HG02852 (cell line): ENCODE data around the gene RND1.
"Not testable (repeated sequence)": the region's sequence is repeated elsewhere in the genome, so short reads cannot be mapped to it uniquely, and the experiment has no call there.

Source experiments
- ATAC-seq: cut with Tn5 transposase; IDR thresholded peaks from one replicate; pipeline ENCODE4 v1.9.1; 2021; ENCODE audit warnings: mild to moderate bottlenecking, moderate library complexity; ENCODE audit not compliant: unreplicated experiment

RND1 gene

GRCh38 chr12:48869191-48869590 lies 3.5 kb upstream of the RND1 start:
- ATAC-seq = no peak

GRCh38 chr12:48868451-48868850 lies 2.8 kb upstream of the RND1 start:
- no peak for ATAC-seq

DNA sequence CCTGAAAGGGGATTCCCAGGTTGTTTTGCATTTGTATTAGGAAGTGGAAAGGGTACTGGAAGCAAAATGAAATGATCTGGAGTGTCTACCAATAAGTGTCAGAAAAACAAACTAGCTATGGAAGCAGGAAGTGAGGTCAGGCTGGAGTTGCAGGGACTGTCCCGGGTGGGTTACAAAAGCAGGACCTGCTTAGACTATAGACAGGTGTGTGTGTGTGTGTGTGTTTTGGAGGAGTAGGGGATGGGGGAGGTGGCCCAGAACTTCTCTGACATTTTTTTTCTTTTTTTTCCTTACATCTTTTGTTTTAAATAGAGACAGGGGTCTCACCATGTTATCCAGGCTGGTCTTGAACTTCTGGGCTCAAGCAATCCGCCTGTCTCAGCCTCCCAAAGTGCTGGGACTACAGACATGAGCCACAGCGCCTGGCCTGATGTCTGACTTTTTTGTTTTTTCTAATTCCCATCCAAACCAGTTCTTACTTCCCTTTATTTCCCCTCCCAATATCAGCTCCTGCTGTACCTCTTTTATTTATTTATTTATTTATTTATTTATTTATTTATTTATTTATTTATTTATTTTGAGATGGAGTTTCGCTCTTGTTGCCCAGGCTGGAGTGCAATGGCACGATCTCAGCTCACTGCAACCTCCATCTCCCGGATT lies 512 bp upstream of the RND1 start:
- no peak for ATAC-seq

DNA sequence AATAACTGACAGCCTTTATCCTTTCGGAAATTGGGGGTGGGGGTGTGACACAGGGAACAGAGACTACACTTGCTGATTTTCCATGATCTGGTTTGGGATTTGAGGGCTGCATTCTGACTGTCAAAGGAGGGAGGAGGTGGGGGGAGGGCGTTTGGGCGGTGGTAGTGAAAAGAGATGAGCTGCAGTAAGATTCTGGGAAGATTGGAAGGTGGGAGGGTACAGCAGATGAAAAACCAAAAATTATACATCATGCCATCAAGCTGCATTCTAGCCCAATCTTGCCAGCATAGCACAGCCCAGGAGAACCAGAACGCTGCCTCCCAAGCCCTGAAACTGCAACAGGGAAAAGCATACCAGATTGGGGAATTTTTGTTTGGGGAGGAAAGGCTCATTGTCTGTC lies 2.4 kb downstream of the RND1 start:
- ATAC-seq = no peak

DNA sequence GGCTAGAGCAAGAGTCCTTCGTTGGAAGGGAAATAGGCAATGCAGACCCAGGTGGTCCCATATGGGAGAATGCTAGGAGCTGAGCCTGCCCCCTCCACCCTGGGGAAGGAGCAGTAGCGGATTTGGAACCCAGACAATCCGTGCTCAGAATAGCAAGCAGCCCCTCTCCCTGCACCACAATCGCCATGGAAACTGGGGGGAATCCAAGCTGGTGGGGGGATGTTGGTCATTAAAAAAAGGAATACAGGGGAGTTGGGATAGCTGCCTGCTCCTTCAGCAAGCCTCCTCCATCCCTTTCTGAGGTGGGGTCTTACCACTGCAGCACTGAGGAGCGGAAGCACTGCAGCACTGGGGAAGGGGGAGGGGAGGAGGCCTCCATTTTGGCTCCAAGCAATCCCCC lies 2.9 kb downstream of the RND1 start:
- ATAC-seq = no peak

DNA sequence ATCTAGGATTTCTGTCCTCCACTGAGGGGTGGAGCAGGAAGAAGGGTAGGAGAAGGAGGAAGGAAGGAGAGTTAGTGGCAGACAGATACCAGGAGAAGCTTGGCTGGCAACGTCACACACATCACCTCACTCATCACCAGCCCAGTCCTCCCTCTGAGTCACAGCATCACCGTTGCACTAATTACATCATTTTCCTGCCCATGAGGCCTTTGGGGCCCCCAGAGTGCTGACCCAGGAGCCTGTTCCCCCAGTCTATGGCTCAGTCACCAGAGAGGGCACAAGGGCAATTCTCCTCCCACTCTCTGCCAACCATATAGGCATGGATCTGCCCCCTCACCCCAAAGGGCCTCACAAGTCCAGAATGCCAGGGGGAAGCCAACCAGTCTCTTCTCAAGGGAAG lies 4.6 kb downstream of the RND1 start:
- no peak for ATAC-seq

DNA sequence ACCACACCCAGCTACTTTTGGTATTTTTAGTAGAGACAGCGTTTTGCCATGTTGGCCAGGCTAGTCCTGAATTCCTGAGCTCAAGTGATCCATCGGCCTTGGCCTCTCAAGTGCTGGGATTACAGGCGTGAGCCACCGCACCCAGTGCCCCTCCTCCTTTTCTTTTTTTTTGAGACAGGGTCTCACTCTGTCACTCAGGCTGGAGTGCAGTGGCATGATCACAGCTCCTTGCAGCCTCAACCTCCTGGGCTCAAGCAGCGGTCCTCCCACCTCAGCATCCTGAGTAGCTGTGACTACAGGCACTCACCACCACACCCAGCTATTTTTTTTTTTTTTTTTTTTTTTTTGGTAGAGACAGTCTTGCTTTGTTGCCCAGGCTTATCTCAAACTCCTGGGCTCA lies 5.4 kb downstream of the RND1 start:
- ATAC-seq = not testable (repeated sequence)

GRCh38 chr12:48859607-48860006 lies 6.1 kb downstream of the RND1 start:
- no peak for ATAC-seq

- no peak for ATAC-seq
Observed at GRCh38 chr12:48858043-48858442, 7.6 kb downstream of the RND1 start.

DNA sequence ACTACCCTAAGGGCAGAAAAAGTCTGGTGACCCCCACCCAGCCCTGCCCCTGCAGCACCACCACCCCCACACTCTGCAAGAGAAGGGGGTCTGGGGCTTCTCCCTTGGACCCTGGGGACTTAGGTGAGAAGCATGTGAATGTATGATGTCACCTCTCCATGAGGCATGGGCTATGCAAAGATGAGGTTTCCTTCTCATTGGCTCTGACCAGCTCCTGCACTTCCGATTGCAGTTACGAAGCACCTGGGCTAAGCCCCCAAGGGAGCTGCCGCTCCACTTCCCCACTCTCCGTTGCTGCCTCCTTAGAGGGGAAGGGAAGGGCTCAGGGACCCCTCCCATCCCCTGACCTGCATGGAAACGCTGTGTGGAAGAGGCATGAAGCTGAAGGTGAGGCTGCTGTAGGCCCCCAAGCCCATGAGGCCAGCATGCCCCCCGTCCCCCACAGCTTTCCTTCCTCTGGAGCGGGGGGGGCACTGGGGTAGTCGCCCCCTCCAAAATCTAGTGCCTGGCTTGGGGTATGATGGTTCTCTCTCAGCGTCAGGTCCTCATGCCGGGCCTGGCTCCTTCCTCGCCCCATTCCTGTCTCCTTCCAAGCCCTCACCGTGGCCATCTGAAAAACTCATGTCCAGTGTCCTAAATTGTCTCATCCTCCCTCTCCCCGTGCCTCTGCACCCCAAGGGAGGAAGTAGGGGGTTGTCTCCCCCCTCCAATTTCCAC lies 8.2 kb downstream of the RND1 start:
- no peak for ATAC-seq

GRCh38 chr12:48856379-48856778 lies 9.3 kb downstream of the RND1 start:
- no peak for ATAC-seq

DNA sequence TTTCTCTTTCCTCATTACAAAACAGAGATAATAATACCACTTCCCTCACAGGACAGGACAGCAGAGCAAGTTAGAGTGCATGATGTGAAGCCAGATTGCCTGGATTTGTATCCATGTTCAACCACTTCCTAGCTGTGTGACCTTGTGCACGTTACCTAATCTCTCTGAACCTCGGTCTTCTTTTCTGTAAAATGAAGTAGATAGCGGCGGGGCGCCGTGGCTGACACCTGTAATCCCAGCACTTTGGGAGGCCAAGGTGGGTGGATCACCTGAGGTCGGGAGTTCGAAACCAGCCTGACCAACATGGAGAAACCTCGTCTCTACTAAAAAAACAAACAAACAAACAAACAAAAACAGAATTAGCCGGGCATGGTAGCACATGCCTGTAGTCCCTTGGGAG lies 10.7 kb downstream of the RND1 start:
- not testable (repeated sequence) for ATAC-seq

DNA sequence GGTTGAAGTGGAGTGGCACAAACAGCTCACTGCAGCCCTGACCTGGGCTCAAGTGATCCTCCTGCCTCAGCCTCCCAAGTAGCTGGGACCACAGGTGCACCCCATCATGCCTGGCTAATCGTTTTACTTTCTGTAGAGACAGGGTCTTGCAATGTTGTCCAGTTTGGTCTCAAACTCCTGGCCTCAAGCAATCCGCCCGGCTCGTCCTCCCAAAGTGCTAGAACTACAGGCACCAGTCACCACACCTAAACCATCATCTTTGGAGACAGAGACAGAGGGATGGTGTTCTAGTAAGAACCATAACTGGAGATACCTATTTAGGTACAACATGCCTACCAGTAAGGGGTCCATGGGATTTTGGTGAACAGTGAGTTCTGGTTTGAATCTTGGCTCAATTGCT lies 11.2 kb downstream of the RND1 start:
- no peak for ATAC-seq

- no peak for ATAC-seq
Observed at GRCh38 chr12:48852734-48853688, 12.7 kb downstream of the RND1 start.

DNA sequence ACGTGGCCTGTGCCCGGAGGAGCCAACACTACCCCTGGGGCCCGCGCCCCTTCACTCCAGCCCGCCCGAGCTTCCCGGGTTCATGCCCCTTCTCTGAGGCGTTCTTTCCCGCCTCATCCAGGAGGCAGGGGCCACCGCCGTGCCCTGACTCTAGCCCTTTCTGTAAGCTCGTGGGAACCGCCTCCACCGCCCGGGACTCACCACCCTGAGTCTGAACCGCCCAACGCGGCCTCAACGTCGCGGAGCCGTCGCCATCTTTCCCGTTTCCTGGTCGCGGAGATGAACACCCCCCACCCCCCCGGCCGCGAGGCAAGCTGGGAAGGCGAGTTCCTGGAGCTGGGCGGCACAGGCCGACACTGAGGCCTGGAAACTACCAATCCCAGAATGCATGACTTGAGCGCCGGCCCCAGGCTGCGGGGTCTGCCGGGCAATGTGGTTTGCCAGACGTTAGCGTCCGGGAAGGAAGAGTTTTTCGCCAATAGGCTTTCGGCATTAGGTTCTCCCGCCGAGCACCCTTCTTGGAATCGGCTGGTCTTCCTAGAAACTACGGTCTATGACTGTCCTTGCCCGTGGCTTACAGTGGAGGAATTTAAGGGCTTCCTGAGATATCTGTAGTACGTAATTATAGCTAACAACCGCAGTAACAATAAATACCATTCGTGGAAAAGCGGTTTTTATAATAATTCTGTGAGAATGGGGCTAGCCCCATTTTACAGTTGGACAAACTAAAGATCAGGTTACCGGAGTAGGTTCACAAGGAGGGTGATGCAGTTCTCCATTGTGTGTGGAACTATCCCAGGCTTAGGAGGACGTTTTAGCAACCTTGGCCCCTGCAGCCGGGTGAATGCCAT lies 13.6 kb downstream of the RND1 start, which contains the start of gene DDX23:
DDX23 (minus strand) TSS at position 281 of the 851 bp plus-strand sequence. CDS start 6,381 bp downstream, outside the sequence.
- ATAC-seq = peak; percentile 94

GRCh38 chr12:48842021-48842420 lies 23.6 kb downstream of the RND1 start:
- not testable (repeated sequence) for ATAC-seq

DNA sequence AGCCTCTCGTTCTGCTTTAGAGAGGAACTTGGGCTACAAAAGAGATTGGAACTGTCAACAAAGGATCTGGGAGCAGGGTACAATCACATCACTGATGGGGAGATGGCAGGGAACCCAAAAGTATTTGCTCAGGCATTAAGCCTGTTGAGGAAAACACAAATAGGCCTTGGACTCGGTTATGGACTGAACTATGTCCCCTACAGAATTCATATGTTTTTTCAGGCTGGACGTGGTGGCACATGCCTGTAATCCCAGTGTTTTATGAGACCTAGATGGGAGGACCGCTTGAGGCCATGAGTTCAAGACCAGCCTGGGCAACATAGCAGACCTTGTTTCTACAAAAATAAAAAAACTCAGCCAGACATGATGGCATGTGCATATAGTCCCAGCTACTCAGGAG lies 27.6 kb downstream of the RND1 start:
- no peak for ATAC-seq

DNA sequence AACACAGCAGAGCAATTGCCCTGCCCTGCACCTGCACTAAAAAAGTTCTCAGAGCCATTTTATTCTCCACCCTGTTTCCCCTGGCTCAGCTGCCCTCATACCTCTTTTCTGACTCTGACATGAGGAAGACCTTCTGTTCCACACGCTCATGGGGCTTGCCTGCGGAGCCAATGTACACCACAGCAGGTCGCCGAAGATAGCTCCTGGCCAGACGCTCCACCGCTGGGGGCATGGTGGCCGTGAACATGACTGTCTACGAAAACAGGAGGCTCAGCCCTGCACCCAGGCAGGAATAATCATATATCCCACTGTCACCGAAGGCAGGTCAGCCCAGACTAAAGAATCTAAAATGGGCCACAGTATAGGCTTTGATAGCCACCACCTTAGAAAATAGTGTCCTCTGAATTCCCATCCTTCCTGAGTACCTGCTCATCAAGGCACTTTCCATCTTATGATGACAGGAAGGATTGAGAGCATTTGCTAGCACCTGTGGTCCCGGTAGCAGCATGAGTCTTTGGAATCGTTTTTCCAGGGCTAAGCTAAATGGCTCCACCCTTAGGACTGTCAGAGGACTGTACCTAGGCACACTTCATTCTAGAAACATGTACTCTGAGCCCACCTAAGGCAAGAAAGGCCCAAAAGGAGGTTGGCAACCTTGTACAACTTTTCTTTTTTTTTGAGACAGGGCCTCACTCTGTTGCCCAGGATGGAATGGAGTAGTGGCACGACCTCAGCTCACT lies 33.2 kb downstream of the RND1 start:
- no peak for ATAC-seq

GRCh38 chr12:48831257-48831656 lies 34.4 kb downstream of the RND1 start:
- ATAC-seq = no peak
